Esophagus squamous epithelium (tissue), 5 donors: ENCODE data around the gene CHCHD1. TPM values are rescaled to one million over a fixed set of nuclear protein-coding genes. Genes with fewer than 3 reads are reported as not detected.

Experiments used
- DNase-seq: peaks from one replicate; lab custom pipeline; 2025; lab: John Stamatoyannopoulos, UW
- H3K27ac ChIP-seq, 4 donors: fragments of 200-600 bp; sonication (generic); one replicate each; pipeline ENCODE4 v1.5.1; 2016 to 2019; ENCODE audit warnings: mild to moderate bottlenecking in 1 of 4
- H3K27me3 ChIP-seq, 4 donors: fragments of 200-600 bp; sonication (generic); 1 replicate in 3 of 4; 2 replicates in 1 of 4; pipeline versions ENCODE4 v1.5.1 to v1.6.0; 2017 to 2021; ENCODE audit warnings: antibody characterized with exemption in 1 of 4
- H3K36me3 ChIP-seq, 3 donors: fragments of 200-600 bp; sonication (generic); one replicate each; pipeline ENCODE4 v1.5.1; 2016 to 2019
- H3K4me1 ChIP-seq, 3 donors: fragments of 200-600 bp; sonication (generic); one replicate each; pipeline ENCODE4 v1.5.1; 2017 to 2019
- H3K4me3 ChIP-seq, 4 donors: fragments of 200-600 bp; sonication (generic); 1 replicate in 3 of 4; 2 replicates in 1 of 4; pipeline ENCODE4 v1.5.1; 2016 to 2019; ENCODE audit warnings: mild to moderate bottlenecking in 2 of 4, moderate library complexity in 1 of 4
- H3K9me3 ChIP-seq, 3 donors: fragments of 200-600 bp; sonication (generic); one replicate each; pipeline ENCODE4 v1.5.1; 2016 to 2019
- CTCF ChIP-seq, 6 experiments: fragments of 450-650 bp in 4 of 6; fragments of 200-600 bp in 2 of 6; sonication (generic) in 2 of 6; IDR thresholded peaks; one replicate each; pipeline ENCODE4 v1.5.1; 2016 to 2019; ENCODE audit warnings: antibody characterized with exemption in 6 of 6, mild to moderate bottlenecking in 4 of 6, moderate library complexity in 4 of 6
- POLR2A ChIP-seq, 4 donors: fragments of 450-650 bp; IDR thresholded peaks; one replicate each; pipeline ENCODE4 v1.6.1; 2017; ENCODE audit warnings: antibody characterized with exemption in 4 of 4, mild to moderate bottlenecking in 4 of 4, moderate library complexity in 3 of 4
- WGBS, 2 donors: methylation state at CpG; one replicate each; pipeline ENCODE4 v1.1.5; 2018; 5-methylcytosine and 5-hydroxymethylcytosine counted together
- intact Hi-C: fragments of 100-400 bp; cut with DNase I; formaldehyde crosslinking; loops from one replicate; pipeline ENCODE4 v1.15.0; 2022
- total RNA-seq, 4 donors: library from RNA; depleted of rRNA; stranded (reverse); fragments of >200 nt; gene quantifications; one replicate each; pipeline ENCODE4 v1.1.0, GENCODE V29; 2016
- donor health status: DM: yes; HTN: yes; CAD: no.

The CHCHD1 gene
- total RNA-seq, 4 donors from 2014 or later: 21.4 to 41.1 (median 32.8) TPM

GRCh38 chr10:73808021-73808815, 26.4 kb downstream of the CHCHD1 start:
- H3K36me3 ChIP-seq: peaks cover 28 to 74% (median 33%) of the 10 kb centered on the region in 3 donors
- intact Hi-C loops: no loop called here

GRCh38 chr10:73809061-73809818, 27.4 kb downstream of the CHCHD1 start:
- Histone ChIP-seq H3K36me3 (peaks cover 27 to 74% (median 33%) of the 10 kb centered on the region in 3 donors), H3K27ac (no peak overlapping the region)
- WGBS, 2 donors: 46 to 53% methylated on average over 2 to 5 of the region's 5 CpGs

More at GRCh38 chr10:73808021-73808815, 26.4 kb downstream of the CHCHD1 start:
- Histone ChIP-seq H3K27me3 (no peaks in the 10 kb centered on the region), H3K4me1 (peaks cover 10 to 71% (median 25%) of the 10 kb centered on the region in 3 donors), H3K4me3 (peak overlapping the region in 1 of 4 donors; percentile 16), H3K27ac (peak overlapping the region in 1 of 4 donors; percentile 6), H3K9me3 (no peaks in the 10 kb centered on the region)
- DNase-seq: no peak
- 91 to 93% methylated on average over 9 to 11 of the region's 16 CpGs for WGBS, 2 donors
- no peak for TF ChIP-seq CTCF (IDR thresholded peaks at IDR 0.05)
- TF ChIP-seq POLR2A (IDR thresholded peaks at IDR 0.05): no peak

GRCh38 chr10:73810358-73810734, 28.5 kb downstream of the CHCHD1 start:
- H3K4me3 ChIP-seq: peak overlapping the region; percentile 90 to 99 (median 97)
- H3K4me1 ChIP-seq: peaks cover 9 to 77% (median 25%) of the 10 kb centered on the region in 3 donors
- intact Hi-C loops: no loop called here
- WGBS, 2 donors: 56 to 60% methylated on average over 7 of the region's 7 CpGs
- peak overlapping the region; percentile 91 to 97 (median 96) for H3K27ac ChIP-seq
- TF ChIP-seq POLR2A (IDR thresholded peaks at IDR 0.05) (no peak), CTCF (IDR thresholded peaks at IDR 0.05) (no peak)
- no peaks in the 10 kb centered on the region for H3K9me3 ChIP-seq
- DNase-seq: no peak
- H3K36me3 ChIP-seq: peaks cover 21 to 74% (median 28%) of the 10 kb centered on the region in 3 donors
- H3K27me3 ChIP-seq: no peaks in the 10 kb centered on the region

More at GRCh38 chr10:73809061-73809818, 27.4 kb downstream of the CHCHD1 start:
- no peaks in the 10 kb centered on the region for H3K9me3 ChIP-seq
- no peak for DNase-seq
- H3K27me3 ChIP-seq: no peaks in the 10 kb centered on the region
- peaks cover 9 to 69% (median 25%) of the 10 kb centered on the region in 3 donors for H3K4me1 ChIP-seq
- TF ChIP-seq POLR2A (IDR thresholded peaks at IDR 0.05) (no peak), CTCF (IDR thresholded peaks at IDR 0.05) (no peak)
- intact Hi-C loops: no loop called here
- no peak overlapping the region for H3K4me3 ChIP-seq

- Histone ChIP-seq H3K36me3 (peaks cover 17 to 74% (median 24%) of the 10 kb centered on the region in 3 donors), H3K27me3 (no peaks in the 10 kb centered on the region), H3K4me3 (peak overlapping the region; percentile 90 to 99 (median 97)), H3K27ac (peak overlapping the region; percentile 91 to 97 (median 96)), H3K9me3 (no peaks in the 10 kb centered on the region), H3K4me1 (peaks cover 9 to 82% (median 25%) of the 10 kb centered on the region in 3 donors)
- intact Hi-C loops: no loop called here
- no peak for DNase-seq
- WGBS, 2 donors: 0 to 1% methylated on average over 5 to 14 of the region's 63 CpGs
- no peak for TF ChIP-seq CTCF (IDR thresholded peaks at IDR 0.05)
- TF ChIP-seq POLR2A (IDR thresholded peaks at IDR 0.05): no peak
These were observed 29.1 kb downstream of the CHCHD1 start for GRCh38 chr10:73810735-73811465.
